ENCODE measurements around the gene NTM. TPM values are rescaled to one million over a fixed set of nuclear protein-coding genes. Genes with fewer than 3 reads are reported as not detected.

NTM gene
- total RNA-seq, 1 experiment from 2014 or later, result 9.9 TPM

DNA sequence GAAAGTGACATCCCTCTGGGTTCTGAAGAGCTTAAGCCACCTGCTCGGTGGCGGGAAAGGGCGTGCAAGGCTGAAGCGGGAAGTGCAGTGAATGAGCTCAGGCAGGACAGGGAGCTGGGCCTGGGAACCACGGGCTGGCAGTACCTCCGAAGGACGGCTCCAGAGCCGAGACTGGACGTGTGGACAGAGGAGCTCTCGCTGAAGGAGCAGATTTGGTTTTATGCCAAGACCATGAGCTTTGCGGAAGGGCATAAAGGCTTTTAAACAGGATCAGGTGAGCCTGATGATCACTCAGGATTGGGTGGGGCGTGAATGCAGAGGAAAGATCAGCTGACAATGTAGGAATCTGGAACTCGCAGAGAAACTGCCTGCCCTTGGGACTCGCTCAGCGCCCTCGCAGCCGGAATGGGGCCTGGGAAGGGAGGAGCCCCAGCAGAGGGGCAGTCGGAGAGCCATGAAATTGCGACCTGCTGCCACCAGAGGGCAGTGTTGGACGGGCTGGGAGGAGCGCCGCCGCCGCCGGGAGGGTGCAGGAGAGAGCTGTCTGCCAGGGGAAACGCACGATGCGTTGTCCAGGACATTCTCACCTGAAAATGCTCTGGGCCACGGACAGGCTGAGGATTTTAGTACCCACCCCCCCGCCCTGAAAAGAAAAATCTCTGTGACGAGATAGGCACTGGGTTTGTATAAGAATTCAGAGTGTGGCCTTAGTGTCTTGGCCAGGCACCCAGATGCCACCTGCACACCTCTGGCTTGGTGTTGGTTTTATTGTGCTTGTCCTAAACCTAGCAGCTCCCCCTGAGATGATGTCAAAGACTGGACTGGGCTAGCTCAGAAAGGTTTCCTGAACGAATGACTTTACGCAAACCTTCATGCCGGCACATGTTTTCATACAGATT is 324.4 kb downstream of the NTM start:
- Histone ChIP-seq H3K79me1 (ENCODE audit: insufficient read depth, low read depth, low read length, poor library complexity, severe bottlenecking) (no peaks in the 10 kb centered on the region), H3K18ac (ENCODE audit: insufficient read length, low read depth, low read length) (peak overlapping the region; percentile 50), H4K5ac (ENCODE audit: insufficient read length, low read depth, low read length) (no peak overlapping the region), H3K27ac (ENCODE audit: insufficient read length, low read depth, low read length) (no peak overlapping the region), H3K23me2 (ENCODE audit: insufficient read length, low read depth, low read length, poor library complexity, severe bottlenecking) (no peaks in the 10 kb centered on the region), H3K4ac (ENCODE audit: low read depth, low read length) (no peak overlapping the region), H4K91ac (ENCODE audit: insufficient read length, low read depth, low read length) (no peak overlapping the region), H2BK120ac (ENCODE audit: low read depth, low read length, poor library complexity, severe bottlenecking) (no peak overlapping the region), H3K9ac (ENCODE audit: extremely low read depth, insufficient read length, low read length) (no peak overlapping the region), H3K56ac (ENCODE audit: insufficient read length, low read depth, low read length) (no peak overlapping the region), H3K14ac (ENCODE audit: insufficient read depth, low read length) (peak overlapping the region; percentile 73; the same call in 1 of the 2 replicates), H2BK20ac (ENCODE audit: low read depth, low read length, poor library complexity, severe bottlenecking) (no peak overlapping the region), H3K79me2 (ENCODE audit: insufficient read depth, low read length) (no peaks in the 10 kb centered on the region), H2AFZ (ENCODE audit: low read length) (no peak overlapping the region), H3K9me3 (ENCODE audit: control insufficient read depth, low read depth, low read length) (no peaks in the 10 kb centered on the region), H3K4me2 (ENCODE audit: insufficient read depth, insufficient read length, low read length) (peak overlapping the region; percentile 50), H2BK5ac (ENCODE audit: insufficient read length, low read length) (no peak overlapping the region), H3K4me1 (ENCODE audit: insufficient read depth, low read length) (peaks cover 6% of the 10 kb centered on the region; the same call in 1 of the 2 replicates), H2BK12ac (ENCODE audit: insufficient read length, low read depth, low read length) (peak overlapping the region; percentile 80), H2AK5ac (ENCODE audit: insufficient read length, low read length) (peak overlapping the region; percentile 37), H3K23ac (ENCODE audit: insufficient read length, low read depth, low read length) (no peak overlapping the region), H4K8ac (replicated peaks; ENCODE audit: insufficient read length, low read depth, low read length) (no peak overlapping the region), H3K27me3 (ENCODE audit: insufficient read depth, low read length) (peaks cover 6% of the 10 kb centered on the region; the same call in 1 of the 2 replicates), H2BK15ac (ENCODE audit: low read depth, low read length) (no peak overlapping the region), H4K20me1 (ENCODE audit: control insufficient read depth, insufficient read depth, insufficient read length) (no peaks in the 10 kb centered on the region), H3T11ph (ENCODE audit: low read length) (no peak overlapping the region)
- WGBS (ENCODE audit: extremely low coverage, insufficient read length, low lambda C conversion rate), result no CpG with 5 or more reads among the region's 34 CpGs
- Mint-ChIP-seq H3K4me1 (peaks cover 8 to 12% of the 10 kb centered on the region in 2 experiments), H3K27me3 (ENCODE audit: low read depth) (peaks cover 64% of the 10 kb centered on the region), H3K27ac (no peak overlapping the region), H3K36me3 (ENCODE audit: insufficient read depth in 1 of 3, low read depth in 3 of 3) (no peaks in the 10 kb centered on the region), H3K9me3 (no peaks in the 10 kb centered on the region), H3K4me3 (no peak overlapping the region; a peak in 1 of 5 replicates)
- DNase-seq, result peak; percentile 92
- TF ChIP-seq CTCF (conservative IDR thresholded peaks at IDR 0.05), result peak; percentile 99
